Measurements from ENCODE around the gene TDO2. TPM values are rescaled to one million over a fixed set of nuclear protein-coding genes. Genes with fewer than 3 reads are reported as not detected.

The TDO2 gene
- total and polyA plus RNA-seq, 2 of the 13 experiments (the other 11 are each of a cell fraction or from before 2014, with no cell fraction given), result not detected

- TF ChIP-seq FOXP4 (CRISPR knock-in tag; IDR thresholded peaks at IDR 0.05) (0 out of 2 replicates have a peak, but pooled peaks have one; percentile 18), XRCC5 (optimal IDR thresholded peaks at IDR 0.05; ENCODE audit: low read length) (peak; percentile 30), SPEN (CRISPR knock-in tag; IDR thresholded peaks at IDR 0.05; ENCODE audit: low read depth) (peak; percentile 36; the same call in 1 of the 2 replicates), NR0B2 (CRISPR knock-in tag; IDR thresholded peaks at IDR 0.05) (no peak), SP1 (IDR thresholded peaks at IDR 0.05) (no peak), SP1 (CRISPR knock-in tag; IDR thresholded peaks at IDR 0.05) (no peak), ZBTB20 (CRISPR knock-in tag; IDR thresholded peaks at IDR 0.05; ENCODE audit: borderline replicate concordance, low read depth) (no peak), ZNF264 (CRISPR knock-in tag; IDR thresholded peaks at IDR 0.05) (0 out of 2 replicates have a peak, but pooled peaks have one; percentile 12), NFRKB (IDR thresholded peaks at IDR 0.05) (no peak), MAZ (IDR thresholded peaks at IDR 0.05; ENCODE audit: borderline replicate concordance, low read depth, low read length) (no peak), MAZ (CRISPR knock-in tag; IDR thresholded peaks at IDR 0.05; ENCODE audit: low read depth) (peak; percentile 45), SP4 (CRISPR knock-in tag; IDR thresholded peaks at IDR 0.05) (no peak), NFE2L1 (CRISPR knock-in tag; IDR thresholded peaks at IDR 0.05; ENCODE audit: borderline replicate concordance) (no peak), IKZF1 (IDR thresholded peaks at IDR 0.05) (no peak), ZNF431 (CRISPR knock-in tag; IDR thresholded peaks at IDR 0.05; ENCODE audit: borderline replicate concordance, low read depth) (peak; percentile 72; the same call in 1 of the 2 replicates), ZNF737 (CRISPR knock-in tag; IDR thresholded peaks at IDR 0.05; ENCODE audit: borderline replicate concordance) (no peak), KLF12 (CRISPR knock-in tag; IDR thresholded peaks at IDR 0.05; ENCODE audit: borderline replicate concordance) (no peak), ZNF891 (CRISPR knock-in tag; IDR thresholded peaks at IDR 0.05) (no peak; the same call in 1 of the 2 replicates), PHF20 (CRISPR knock-in tag; IDR thresholded peaks at IDR 0.05) (peak; percentile 71), AKAP8 (CRISPR knock-in tag; IDR thresholded peaks at IDR 0.05) (no peak), YEATS4 (CRISPR knock-in tag; IDR thresholded peaks at IDR 0.05; ENCODE audit: borderline replicate concordance) (peak; percentile 81), NFKBIZ (CRISPR knock-in tag; IDR thresholded peaks at IDR 0.05) (no peak), HNRNPK (IDR thresholded peaks at IDR 0.05; ENCODE audit: low read depth, low read length, poor library complexity, severe bottlenecking) (no peak), MED1 (CRISPR knock-in tag; IDR thresholded peaks at IDR 0.05) (peak; percentile 56), XBP1 (CRISPR knock-in tag; IDR thresholded peaks at IDR 0.05) (0 out of 2 replicates have a peak, but pooled peaks have one; percentile 30), TCF7L2 (IDR thresholded peaks at IDR 0.05; ENCODE audit: low read depth, low read length) (no peak), GABPA (IDR thresholded peaks at IDR 0.05; ENCODE audit: low read depth, low read length) (peak; percentile 77), GABPA (CRISPR knock-in tag; IDR thresholded peaks at IDR 0.05; ENCODE audit: low read depth) (peak; percentile 89), ZNF816 (CRISPR knock-in tag; IDR thresholded peaks at IDR 0.05; ENCODE audit: borderline replicate concordance) (peak; percentile 79; the same call in 1 of the 2 replicates), SOX13 (IDR thresholded peaks at IDR 0.05) (no peak), SOX13 (CRISPR knock-in tag; conservative IDR thresholded peaks at IDR 0.05 in 1 of 2, IDR thresholded peaks at IDR 0.05 in 1 of 2) (0 out of 4 replicates have a peak, but pooled peaks of 1 of the 2 experiments have one; percentile 3)
Observed at GRCh38 chr4:155953151-155954117, 49.9 kb downstream of the TDO2 start, which contains the start of gene CTSO (continued).

All from HepG2 (cell line).